Thoracic aorta (tissue), 2 donors: Measurements from ENCODE around the gene CCDC12. TPM values are rescaled to one million over a fixed set of nuclear protein-coding genes. Genes with fewer than 3 reads are reported as not detected.
"Not testable (repeated sequence)": the region's sequence is repeated elsewhere in the genome, so short reads cannot be mapped to it uniquely, and the experiment has no call there.

Experiments used
- ATAC-seq: fragments of 150-250 bp; one replicate; pipeline ENCODE4 v1.8.0; 2017; ENCODE audit warnings: low read depth; ENCODE audit not compliant: insufficient number of reproducible peaks, low FRiP score
- DNase-seq: peaks from one replicate; pipeline ENCODE4 v3.0.0-alpha.2; 2020; ENCODE audit warnings: low spot score
- H3K27ac ChIP-seq, 2 donors: fragments of 200-600 bp; sonication (generic); 1 replicate in 1 of 2; 2 replicates in 1 of 2; pipeline ENCODE4 v1.5.1; 2016; ENCODE audit warnings: mild to moderate bottlenecking in 2 of 2, moderate library complexity in 2 of 2
- H3K27me3 ChIP-seq: fragments of 200-600 bp; sonication (generic); replicated peaks from 2 replicates; pipeline ENCODE4 v1.6.0; 2016; ENCODE audit warnings: mild to moderate bottlenecking; ENCODE audit not compliant: insufficient read depth
- H3K36me3 ChIP-seq: fragments of 200-600 bp; sonication (generic); one replicate; pipeline ENCODE4 v1.5.1; 2016
- H3K4me1 ChIP-seq, 2 donors: fragments of 200-600 bp; sonication (generic); 1 replicate in 1 of 2; 2 replicates in 1 of 2; pipeline versions ENCODE4 v1.5.1 to v1.6.0; 2016; ENCODE audit warnings: low read depth in 2 of 2, mild to moderate bottlenecking in 1 of 2; ENCODE audit not compliant: control insufficient read depth in 1 of 2
- H3K4me3 ChIP-seq: fragments of 200-600 bp; sonication (generic); 2 replicates; pipeline ENCODE4 v1.5.1; 2016; ENCODE audit warnings: mild to moderate bottlenecking
- H3K9me3 ChIP-seq: fragments of 200-600 bp; sonication (generic); 2 replicates; pipeline ENCODE4 v1.5.1; 2016
- CTCF ChIP-seq: fragments of 200-600 bp; sonication (generic); IDR thresholded peaks from one replicate; pipeline ENCODE4 v1.5.1; 2019; ENCODE audit warnings: antibody characterized with exemption
- total RNA-seq, 2 donors: library from RNA; depleted of rRNA; stranded (reverse); fragments of >200 nt; gene quantifications; one replicate each; pipeline versions ENCODE4 v1.1.0 to v1.2.3, GENCODE V29; 2016

Gene CCDC12
- total RNA-seq, 2 donors from 2014 or later, result 29.8 to 58.8 TPM

GRCh38 chr3:46916278-46916677 lies 60.3 kb downstream of the CCDC12 start:
- H3K36me3 ChIP-seq, result peaks cover 23% of the 10 kb centered on the region
- no peak for TF ChIP-seq CTCF
- no peaks in the 10 kb centered on the region for H3K9me3 ChIP-seq
- H3K4me1 ChIP-seq, result no peaks in the 10 kb centered on the region
- H3K4me3 ChIP-seq, result no peak overlapping the region
- ATAC-seq, result no peak
- no peak for DNase-seq
- H3K27ac ChIP-seq, result no peak overlapping the region
- H3K27me3 ChIP-seq, result no peaks in the 10 kb centered on the region

DNA sequence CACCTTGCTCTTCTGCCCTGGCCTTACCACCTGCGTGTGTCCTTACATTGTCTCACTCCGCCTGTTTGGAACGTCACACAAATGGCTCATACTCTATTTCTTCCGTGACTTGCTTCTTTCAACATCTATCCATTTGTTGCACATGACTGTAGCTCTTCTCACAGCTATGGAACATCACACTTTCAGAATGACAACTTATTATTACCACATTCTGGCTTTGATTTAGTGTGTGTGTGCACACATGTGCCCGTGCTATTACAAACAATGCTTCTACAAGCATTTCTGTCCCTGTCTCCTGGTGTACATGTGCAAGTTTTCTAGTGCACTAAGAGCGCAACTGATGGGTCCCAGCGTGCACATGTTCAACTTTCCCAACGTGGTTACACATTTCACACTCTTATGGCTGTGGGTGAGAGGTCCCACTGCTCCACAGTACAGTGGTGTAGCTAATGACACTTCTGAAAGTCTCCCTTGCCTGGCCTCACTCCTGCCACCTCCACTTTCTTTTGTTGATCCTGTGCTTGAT lies 61.2 kb downstream of the CCDC12 start:
- Histone ChIP-seq H3K9me3 (no peaks in the 10 kb centered on the region), H3K4me3 (no peak overlapping the region), H3K36me3 (peaks cover 14% of the 10 kb centered on the region), H3K27me3 (no peaks in the 10 kb centered on the region), H3K4me1 (no peaks in the 10 kb centered on the region), H3K27ac (no peak overlapping the region)
- DNase-seq (no peak), ATAC-seq (no peak)
- no peak for TF ChIP-seq CTCF

DNA sequence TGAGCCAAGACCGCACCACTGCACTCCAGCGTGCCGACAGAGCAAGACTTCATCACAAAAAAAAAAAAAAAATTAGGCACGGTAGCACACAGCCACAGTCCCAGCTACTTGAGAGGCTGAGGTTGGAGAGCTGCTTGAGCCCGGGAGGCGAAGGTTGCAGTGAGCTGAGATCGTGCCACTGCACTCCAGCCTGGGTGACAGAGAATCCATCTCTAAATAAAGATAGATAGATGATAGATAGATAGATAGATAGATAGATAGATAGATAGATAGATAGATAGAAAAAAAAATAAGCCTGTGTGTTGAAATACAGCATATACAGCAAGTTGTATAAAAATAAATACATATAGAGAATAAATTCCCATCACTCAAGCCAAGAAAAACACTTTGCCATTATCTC lies 61.7 kb downstream of the CCDC12 start:
- H3K4me3 ChIP-seq, result no peak overlapping the region
- peaks cover 9% of the 10 kb centered on the region for H3K36me3 ChIP-seq
- H3K27ac ChIP-seq, result no peak overlapping the region
- H3K4me1 ChIP-seq, result peaks cover 0 to under 1% of the 10 kb centered on the region in 2 donors
- H3K27me3 ChIP-seq, result no peaks in the 10 kb centered on the region
- H3K9me3 ChIP-seq, result no peaks in the 10 kb centered on the region
- DNase-seq (no peak), ATAC-seq (no peak)
- TF ChIP-seq CTCF, result no peak

- TF ChIP-seq CTCF, result no peak
- Histone ChIP-seq H3K27ac (no peak overlapping the region), H3K9me3 (no peaks in the 10 kb centered on the region), H3K4me3 (no peak overlapping the region), H3K36me3 (peaks cover 6% of the 10 kb centered on the region), H3K4me1 (peaks cover 8 to 13% of the 10 kb centered on the region in 2 donors), H3K27me3 (no peaks in the 10 kb centered on the region)
- DNase-seq (no peak), ATAC-seq (no peak)
Observed at GRCh38 chr3:46913644-46914043, 62.9 kb downstream of the CCDC12 start.

DNA sequence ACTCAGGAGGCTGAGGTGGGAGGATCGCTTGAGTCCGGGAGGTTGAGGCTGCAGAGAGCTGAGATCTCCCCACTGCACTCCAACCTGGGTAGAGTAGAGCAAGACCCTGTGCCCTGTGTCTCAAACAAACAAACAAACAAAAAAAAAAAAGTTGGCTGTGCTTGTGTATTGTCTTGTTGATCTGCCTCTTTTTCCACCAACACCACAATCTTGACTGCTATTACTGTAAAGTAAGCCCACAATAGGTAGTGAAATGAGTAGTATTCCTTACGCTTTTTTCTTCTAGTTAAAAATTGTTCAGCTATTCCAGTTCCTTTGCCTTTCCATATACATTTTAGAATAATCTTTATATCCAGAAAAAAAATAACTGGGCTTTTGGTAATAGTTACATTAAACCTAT lies 63.6 kb downstream of the CCDC12 start:
- H3K27me3 ChIP-seq, result no peaks in the 10 kb centered on the region
- TF ChIP-seq CTCF, result no peak
- no peak overlapping the region for H3K4me3 ChIP-seq
- peaks cover 4% of the 10 kb centered on the region for H3K36me3 ChIP-seq
- no peak for ATAC-seq
- H3K9me3 ChIP-seq, result no peaks in the 10 kb centered on the region
- peaks cover 10 to 20% of the 10 kb centered on the region in 2 donors for H3K4me1 ChIP-seq
- no peak for DNase-seq
- H3K27ac ChIP-seq, result no peak overlapping the region

GRCh38 chr3:46910914-46911313 lies 65.6 kb downstream of the CCDC12 start:
- not testable (repeated sequence) for H3K4me3 ChIP-seq, DNase-seq, ATAC-seq, H3K36me3 ChIP-seq, H3K27ac ChIP-seq, H3K9me3 ChIP-seq, H3K27me3 ChIP-seq
- peaks cover 10 to 25% of the 10 kb centered on the region in 2 donors for H3K4me1 ChIP-seq
